CD4-positive, alpha-beta T cell treated with Interleukin-10 for 1 hour (primary cell): ENCODE results near the gene PGAM1.
A peak's percentile ranks its signal among the peaks of the same experiment; 100 is the strongest.
"Not testable (repeated sequence)": the region's sequence is repeated elsewhere in the genome, so short reads cannot be mapped to it uniquely, and the experiment has no call there.

Experiments used
- DNase-seq: peaks from one replicate; pipeline ENCODE4 v3.0.0-alpha.2; 2020

PGAM1 gene

DNA sequence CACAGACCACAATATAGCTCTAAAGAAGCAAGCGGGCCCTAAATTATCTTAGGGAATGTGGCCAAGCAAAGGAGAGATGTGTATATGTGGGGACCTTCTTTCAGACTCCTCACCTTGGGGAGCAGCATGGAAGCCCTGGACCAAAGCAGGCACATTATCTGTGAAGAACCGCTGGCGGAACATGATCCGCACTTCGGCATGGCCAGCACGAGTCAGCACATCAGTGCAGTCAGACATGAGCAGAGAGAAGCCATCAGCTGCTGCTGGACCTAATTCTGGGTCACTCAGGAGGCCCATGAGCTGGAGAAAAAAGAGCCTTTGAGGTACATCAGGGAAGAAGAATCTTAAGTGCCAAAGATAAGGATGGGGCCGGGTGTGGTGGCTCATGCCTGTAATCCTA, 33.9 kb downstream of the PGAM1 start:
- no peak for DNase-seq

- DNase-seq = no peak
These were observed 36.3 kb downstream of the PGAM1 start for GRCh38 chr10:97462309-97462708.

- DNase-seq = peak; percentile 60
These were observed 37.6 kb downstream of the PGAM1 start for GRCh38 chr10:97463363-97464132.

GRCh38 chr10:97464226-97464625, 38.2 kb downstream of the PGAM1 start:
- DNase-seq = no peak

GRCh38 chr10:97465982-97466381, 40.0 kb downstream of the PGAM1 start:
- no peak for DNase-seq

DNA sequence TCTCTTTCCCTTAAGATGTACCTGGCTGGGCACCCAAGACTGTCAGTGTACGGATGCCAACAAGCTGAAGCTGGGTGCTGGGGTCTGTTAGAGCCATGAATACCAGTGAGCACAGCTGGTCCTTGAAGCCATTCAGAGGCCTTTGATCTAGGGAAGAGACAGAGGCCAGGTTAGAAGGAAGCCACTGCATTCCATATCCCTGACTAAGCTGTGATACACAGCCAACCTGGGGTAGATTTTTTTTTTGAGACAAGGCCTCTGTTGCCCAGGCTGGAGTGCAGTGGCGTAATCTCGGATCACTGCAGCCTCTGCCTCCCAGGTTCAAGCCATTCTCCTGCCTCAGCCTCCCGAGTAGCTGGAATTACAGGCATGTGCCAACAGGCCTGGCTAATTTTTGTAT, 40.8 kb downstream of the PGAM1 start:
- no peak for DNase-seq

DNA sequence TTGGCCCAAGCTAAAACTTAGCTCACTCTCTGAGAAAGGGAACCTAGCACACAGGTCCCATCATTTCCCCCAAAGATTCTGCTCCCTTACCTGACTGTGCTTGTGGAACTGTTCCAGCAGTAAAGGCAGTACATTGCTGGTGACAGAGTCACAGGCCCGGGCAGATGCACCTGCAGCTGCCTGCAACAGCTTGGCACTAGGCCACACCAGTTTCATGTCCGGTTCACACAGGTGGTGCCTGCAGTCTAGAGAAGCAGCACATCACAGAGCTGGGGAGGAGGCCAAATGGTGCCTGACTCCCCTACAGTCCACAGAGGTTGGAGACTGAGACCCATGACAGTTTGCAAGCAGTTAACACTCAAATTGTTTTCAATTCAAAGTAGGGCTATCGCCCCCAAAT, 42.2 kb downstream of the PGAM1 start:
- no peak for DNase-seq

- DNase-seq = not testable (repeated sequence)
These were observed 42.8 kb downstream of the PGAM1 start for GRCh38 chr10:97468781-97469180.

- DNase-seq = no peak
These were observed 48.9 kb downstream of the PGAM1 start for GRCh38 chr10:97474918-97475317.

GRCh38 chr10:97475936-97476594, 50.1 kb downstream of the PGAM1 start:
- no peak for DNase-seq

DNA sequence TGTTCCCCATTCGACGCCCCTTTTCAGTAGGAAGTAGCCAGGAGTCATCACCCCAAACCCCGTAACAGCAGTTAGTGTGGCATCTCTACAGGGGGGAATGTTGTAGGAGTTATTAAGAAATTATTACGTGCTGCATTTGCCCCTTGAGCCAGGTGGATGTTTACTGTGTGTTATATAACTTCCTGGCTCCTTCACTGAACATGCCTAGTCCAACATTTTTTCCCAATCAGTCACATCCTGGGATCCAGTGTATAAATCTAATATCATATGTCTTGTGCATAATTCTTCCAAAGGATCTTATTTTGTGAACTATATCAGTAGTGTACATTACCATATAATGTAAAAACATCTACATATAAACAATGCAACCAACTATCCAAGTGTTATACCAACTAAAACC, 53.4 kb downstream of the PGAM1 start:
- DNase-seq = not testable (repeated sequence)

DNA sequence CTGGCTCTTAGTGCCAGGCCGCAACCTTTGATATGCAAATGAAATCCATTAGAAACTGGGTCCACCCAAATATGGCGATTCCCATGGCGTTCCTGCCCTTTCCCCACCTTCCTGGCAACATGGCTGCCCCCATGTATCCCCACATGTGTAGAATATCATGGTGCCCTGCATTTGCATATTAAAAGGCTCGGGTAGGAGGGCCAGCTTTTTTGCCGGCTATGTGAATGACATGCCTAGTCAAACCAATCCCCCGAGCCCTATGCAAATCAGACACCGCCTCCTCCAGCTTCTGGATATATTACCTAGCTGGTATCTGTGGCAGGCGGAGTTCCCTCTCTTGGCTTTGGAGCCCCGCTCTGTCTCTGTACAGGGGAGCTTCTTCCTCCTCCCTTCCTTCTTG, 53.9 kb downstream of the PGAM1 start:
- no peak for DNase-seq

GRCh38 chr10:97481071-97481470, 55.1 kb downstream of the PGAM1 start:
- DNase-seq = no peak

DNA sequence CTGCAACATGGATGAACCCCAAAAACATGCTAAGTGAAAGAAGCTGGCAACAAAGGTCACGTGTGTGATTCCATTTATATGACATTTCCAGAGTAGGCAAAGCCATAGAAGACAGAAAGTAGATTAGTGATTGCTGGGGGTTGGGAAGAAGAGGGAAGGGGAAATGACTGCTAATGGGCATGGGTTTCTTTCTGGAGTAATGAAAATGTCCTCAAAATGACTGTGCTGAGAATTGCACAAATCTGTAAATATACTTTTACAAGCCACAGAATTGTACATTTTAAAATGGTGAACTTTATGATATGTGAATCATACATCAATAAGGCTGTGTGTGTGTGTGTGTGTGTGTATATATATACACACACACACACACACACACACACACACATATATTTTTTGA, 56.4 kb downstream of the PGAM1 start:
- no peak for DNase-seq
